ENCODE results near the gene RPE.

GRCh38 chr2:210004881-210005280 is 2.4 kb downstream of the RPE start:
- no peak for TF ChIP-seq POLR2AphosphoS5 (IDR thresholded peaks at IDR 0.05; ENCODE audit: borderline replicate concordance, low read depth, low read length)
- TF ChIP-seq FOXP2 (optimal IDR thresholded peaks at IDR 0.05; ENCODE audit: control extremely low read depth, extremely low read length, insufficient read depth) = no peak
